GM23338 (cell line): Measurements from ENCODE around the gene MOSPD2. TPM values are rescaled to one million over a fixed set of nuclear protein-coding genes. Genes with fewer than 3 reads are reported as not detected.

Source experiments
- ATAC-seq: fragments of 200-7000 bp; cut with Tn5 transposase; 3 replicates; pipeline ENCODE4 v1.9.1; 2020
- DNase-seq: peaks from one replicate; pipeline ENCODE4 v3.0.0-alpha.2; 2015; ENCODE audit warnings: low spot score
- H2AFZ ChIP-seq: fragments of 200-600 bp; sonication (generic); 2 replicates; pipeline ENCODE4 v1.8.0; 2016; ENCODE audit warnings: antibody characterized with exemption, mild to moderate bottlenecking, moderate library complexity
- H3F3A ChIP-seq: fragments of 200-600 bp; sonication (generic); replicated peaks from 2 replicates; pipeline ENCODE4 v1.8.0; 2017; ENCODE audit warnings: antibody characterized with exemption, mixed run types, low read depth
- H3K27ac ChIP-seq: fragments of 200-600 bp; sonication (generic); 2 replicates; pipeline ENCODE4 v1.6.1; 2016; ENCODE audit warnings: low read depth
- H3K27me3 ChIP-seq: fragments of 200-600 bp; sonication (generic); 2 replicates; pipeline ENCODE4 v1.8.0; 2016; ENCODE audit warnings: mild to moderate bottlenecking, mixed run types, moderate library complexity; ENCODE audit not compliant: insufficient read depth
- H3K36me3 ChIP-seq: fragments of 200-600 bp; sonication (generic); 2 replicates; pipeline ENCODE4 v1.8.0; 2016; ENCODE audit warnings: mild to moderate bottlenecking; ENCODE audit not compliant: insufficient read depth
- H3K4me1 ChIP-seq: fragments of 200-600 bp; sonication (generic); 2 replicates; pipeline ENCODE4 v1.8.0; 2016; ENCODE audit warnings: mild to moderate bottlenecking, moderate library complexity; ENCODE audit not compliant: insufficient read depth
- H3K4me2 ChIP-seq: fragments of 200-600 bp; sonication (generic); 2 replicates; pipeline ENCODE4 v1.7.1; 2017; ENCODE audit warnings: mixed run types
- H3K4me3 ChIP-seq: fragments of 200-600 bp; sonication (generic); 2 replicates; pipeline ENCODE4 v1.6.1; 2016; ENCODE audit warnings: mixed run types
- H3K79me2 ChIP-seq: fragments of 200-600 bp; sonication (generic); replicated peaks from 2 replicates; pipeline ENCODE4 v1.8.0; 2017; ENCODE audit warnings: mild to moderate bottlenecking; ENCODE audit not compliant: insufficient read depth
- H3K9me2 ChIP-seq: fragments of 200-600 bp; sonication (generic); 2 replicates; pipeline ENCODE4 v1.8.0; 2017; ENCODE audit not compliant: insufficient read depth
- H4K20me1 ChIP-seq: fragments of 200-600 bp; sonication (generic); replicated peaks from 2 replicates; pipeline ENCODE4 v1.8.0; 2017; ENCODE audit warnings: mild to moderate bottlenecking; ENCODE audit not compliant: insufficient read depth
- H3K27ac Mint-ChIP-seq: 2 replicates; pipeline ENCODE4 v1.8.0; 2020; ENCODE audit warnings: inconsistent platforms, mild to moderate bottlenecking, moderate library complexity, mixed read lengths
- H3K27me3 Mint-ChIP-seq: 3 replicates; pipeline ENCODE4 v1.8.0; 2022; ENCODE audit warnings: low read depth, mild to moderate bottlenecking, moderate library complexity, mixed read lengths, inconsistent platforms; ENCODE audit not compliant: insufficient read depth, poor library complexity
- H3K36me3 Mint-ChIP-seq: 3 replicates; pipeline ENCODE4 v1.8.0; 2021; ENCODE audit warnings: low read depth, mild to moderate bottlenecking, inconsistent platforms, moderate library complexity, mixed read lengths
- H3K4me1 Mint-ChIP-seq: 3 replicates; pipeline ENCODE4 v1.8.0; 2020; ENCODE audit warnings: mild to moderate bottlenecking, inconsistent platforms, mixed read lengths
- H3K4me3 Mint-ChIP-seq: 3 replicates; pipeline ENCODE4 v1.8.0; 2021; ENCODE audit warnings: moderate library complexity, mild to moderate bottlenecking, inconsistent platforms, mixed read lengths
- H3K9me3 Mint-ChIP-seq: 3 replicates; pipeline ENCODE4 v1.8.0; 2020; ENCODE audit warnings: moderate library complexity, mild to moderate bottlenecking, inconsistent platforms, mixed read lengths
- CREB1 ChIP-seq: fragments of 250-450 bp; sonication (Bioruptor Pico); IDR thresholded peaks from 2 replicates; pipeline ENCODE4 v1.5.0; 2020; ENCODE audit warnings: low read depth, mild to moderate bottlenecking, moderate library complexity
- EZH2 ChIP-seq: fragments of 200-600 bp; sonication (generic); IDR thresholded peaks from one replicate; pipeline ENCODE4 v1.8.0; 2017; ENCODE audit warnings: antibody characterized with exemption, mild to moderate bottlenecking, low read depth; ENCODE audit not compliant: unreplicated experiment
- EZH2phosphoT487 ChIP-seq: fragments of 200-600 bp; sonication (generic); IDR thresholded peaks from one replicate; pipeline ENCODE4 v1.8.1; 2018; ENCODE audit warnings: antibody characterized with exemption; ENCODE audit not compliant: unreplicated experiment
- JUNB ChIP-seq: IDR thresholded peaks from one replicate; pipeline ENCODE4 v1.6.1; 2016; ENCODE audit warnings: antibody characterized with exemption; ENCODE audit not compliant: unreplicated experiment
- NANOG ChIP-seq: IDR thresholded peaks from 2 replicates; pipeline ENCODE4 v1.6.1; 2016; ENCODE audit warnings: antibody characterized with exemption, borderline replicate concordance
- POLR2AphosphoS5 ChIP-seq: IDR thresholded peaks from 2 replicates; pipeline ENCODE4 v1.6.1; 2016; ENCODE audit warnings: antibody characterized with exemption, low read depth
- STAT1 ChIP-seq: IDR thresholded peaks from one replicate; pipeline ENCODE4 v1.6.1; 2016; ENCODE audit warnings: antibody characterized with exemption; ENCODE audit not compliant: unreplicated experiment
- ZNF114 ChIP-seq: fragments of 250-450 bp; sonication (Bioruptor Pico); IDR thresholded peaks from 2 replicates; pipeline ENCODE4 v1.5.0; 2020; ENCODE audit warnings: mild to moderate bottlenecking, moderate library complexity
- ZNF331 ChIP-seq: fragments of 250-450 bp; sonication (Bioruptor Pico); IDR thresholded peaks from 2 replicates; pipeline ENCODE4 v1.5.0; 2020; ENCODE audit warnings: low read depth, mild to moderate bottlenecking, moderate library complexity
- polyA plus RNA-seq: library from polyadenylated mRNA; unstranded; fragments of >200 nt; fragmentation: Nextera tagmentation; extraction: Ambion mirVana; gene quantifications from 2 replicates; pipeline ENCODE4 v1.2.1, GENCODE V29; 2016
- total RNA-seq: library from RNA; depleted of rRNA; stranded (reverse); fragments of >200 nt; shearing (Covaris generic); gene quantifications from 2 replicates; pipeline ENCODE4 v1.2.3, GENCODE V29; 2014
- TF ChIP-seq, protein P1 (sequence below), 2 experiments: fragments of 200-600 bp in 1 of 2; sonication (generic) in 1 of 2; conservative IDR thresholded peaks; 2 replicates each; pipeline versions ENCODE4 v1.5.1 to v1.6.1; 2016 to 2017; ENCODE audit warnings: antibody characterized with exemption in 2 of 2, low read depth in 2 of 2, mild to moderate bottlenecking in 2 of 2, moderate library complexity in 1 of 2
- TF ChIP-seq, protein P2 (sequence below): IDR thresholded peaks from one replicate; pipeline ENCODE4 v1.6.1; 2018; ENCODE audit warnings: antibody characterized with exemption; ENCODE audit not compliant: unreplicated experiment
- TF ChIP-seq, protein P3 (sequence below): IDR thresholded peaks from 2 replicates; pipeline ENCODE4 v1.6.1; 2016; ENCODE audit warnings: antibody characterized with exemption
- TF ChIP-seq, protein P4 (sequence below): fragments of 250-450 bp; sonication (Bioruptor Pico); IDR thresholded peaks from 2 replicates; pipeline ENCODE4 v1.5.0; 2020; ENCODE audit warnings: mild to moderate bottlenecking, moderate library complexity

MOSPD2 gene
- total and polyA plus RNA-seq, 2 experiments from 2014 or later = 8.5 to 13.9 TPM

DNA sequence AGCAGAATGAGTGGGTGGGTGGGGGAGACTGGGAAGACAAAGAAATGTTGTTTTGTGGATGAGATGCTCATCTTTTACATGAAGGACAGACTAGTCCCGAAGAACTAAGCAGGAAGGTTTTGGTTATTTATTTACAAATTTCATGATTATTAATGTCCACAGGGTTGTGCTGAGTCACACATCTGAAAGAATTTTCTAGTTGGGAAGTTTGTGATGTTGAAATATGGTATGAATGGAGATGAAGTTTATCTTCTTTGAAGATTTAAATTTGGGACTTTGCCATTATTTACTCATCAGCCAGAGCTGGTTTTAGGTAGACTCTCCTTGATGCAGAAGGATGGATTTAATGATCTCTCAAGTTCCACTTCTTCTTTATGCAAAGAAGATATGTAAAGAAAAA, 75.5 kb downstream of the MOSPD2 start:
- Histone ChIP-seq H3K4me3 (no peak overlapping the region), H3K27me3 (no peaks in the 10 kb centered on the region), H3K79me2 (no peaks in the 10 kb centered on the region), H3F3A (no peaks in the 10 kb centered on the region), H2AFZ (no peak overlapping the region), H3K4me1 (no peaks in the 10 kb centered on the region), H3K36me3 (no peaks in the 10 kb centered on the region), H3K27ac (no peak overlapping the region), H3K4me2 (no peak overlapping the region), H4K20me1 (no peaks in the 10 kb centered on the region), H3K9me2 (no peaks in the 10 kb centered on the region)
- Mint-ChIP-seq H3K36me3 (no peaks in the 10 kb centered on the region), H3K27ac (no peak overlapping the region), H3K4me3 (no peak overlapping the region), H3K27me3 (peaks cover 2% of the 10 kb centered on the region), H3K9me3 (no peaks in the 10 kb centered on the region; the same call in 2 of the 3 replicates), H3K4me1 (peaks cover 7% of the 10 kb centered on the region; the same call in 2 of the 3 replicates)
- DNase-seq = no peak
- no peak for ATAC-seq
- TF ChIP-seq, protein P1, sequence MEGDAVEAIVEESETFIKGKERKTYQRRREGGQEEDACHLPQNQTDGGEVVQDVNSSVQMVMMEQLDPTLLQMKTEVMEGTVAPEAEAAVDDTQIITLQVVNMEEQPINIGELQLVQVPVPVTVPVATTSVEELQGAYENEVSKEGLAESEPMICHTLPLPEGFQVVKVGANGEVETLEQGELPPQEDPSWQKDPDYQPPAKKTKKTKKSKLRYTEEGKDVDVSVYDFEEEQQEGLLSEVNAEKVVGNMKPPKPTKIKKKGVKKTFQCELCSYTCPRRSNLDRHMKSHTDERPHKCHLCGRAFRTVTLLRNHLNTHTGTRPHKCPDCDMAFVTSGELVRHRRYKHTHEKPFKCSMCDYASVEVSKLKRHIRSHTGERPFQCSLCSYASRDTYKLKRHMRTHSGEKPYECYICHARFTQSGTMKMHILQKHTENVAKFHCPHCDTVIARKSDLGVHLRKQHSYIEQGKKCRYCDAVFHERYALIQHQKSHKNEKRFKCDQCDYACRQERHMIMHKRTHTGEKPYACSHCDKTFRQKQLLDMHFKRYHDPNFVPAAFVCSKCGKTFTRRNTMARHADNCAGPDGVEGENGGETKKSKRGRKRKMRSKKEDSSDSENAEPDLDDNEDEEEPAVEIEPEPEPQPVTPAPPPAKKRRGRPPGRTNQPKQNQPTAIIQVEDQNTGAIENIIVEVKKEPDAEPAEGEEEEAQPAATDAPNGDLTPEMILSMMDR (conservative IDR thresholded peaks at IDR 0.05; ENCODE audit: low read depth in 2 of 2) = no peak
- TF ChIP-seq, protein P2, sequence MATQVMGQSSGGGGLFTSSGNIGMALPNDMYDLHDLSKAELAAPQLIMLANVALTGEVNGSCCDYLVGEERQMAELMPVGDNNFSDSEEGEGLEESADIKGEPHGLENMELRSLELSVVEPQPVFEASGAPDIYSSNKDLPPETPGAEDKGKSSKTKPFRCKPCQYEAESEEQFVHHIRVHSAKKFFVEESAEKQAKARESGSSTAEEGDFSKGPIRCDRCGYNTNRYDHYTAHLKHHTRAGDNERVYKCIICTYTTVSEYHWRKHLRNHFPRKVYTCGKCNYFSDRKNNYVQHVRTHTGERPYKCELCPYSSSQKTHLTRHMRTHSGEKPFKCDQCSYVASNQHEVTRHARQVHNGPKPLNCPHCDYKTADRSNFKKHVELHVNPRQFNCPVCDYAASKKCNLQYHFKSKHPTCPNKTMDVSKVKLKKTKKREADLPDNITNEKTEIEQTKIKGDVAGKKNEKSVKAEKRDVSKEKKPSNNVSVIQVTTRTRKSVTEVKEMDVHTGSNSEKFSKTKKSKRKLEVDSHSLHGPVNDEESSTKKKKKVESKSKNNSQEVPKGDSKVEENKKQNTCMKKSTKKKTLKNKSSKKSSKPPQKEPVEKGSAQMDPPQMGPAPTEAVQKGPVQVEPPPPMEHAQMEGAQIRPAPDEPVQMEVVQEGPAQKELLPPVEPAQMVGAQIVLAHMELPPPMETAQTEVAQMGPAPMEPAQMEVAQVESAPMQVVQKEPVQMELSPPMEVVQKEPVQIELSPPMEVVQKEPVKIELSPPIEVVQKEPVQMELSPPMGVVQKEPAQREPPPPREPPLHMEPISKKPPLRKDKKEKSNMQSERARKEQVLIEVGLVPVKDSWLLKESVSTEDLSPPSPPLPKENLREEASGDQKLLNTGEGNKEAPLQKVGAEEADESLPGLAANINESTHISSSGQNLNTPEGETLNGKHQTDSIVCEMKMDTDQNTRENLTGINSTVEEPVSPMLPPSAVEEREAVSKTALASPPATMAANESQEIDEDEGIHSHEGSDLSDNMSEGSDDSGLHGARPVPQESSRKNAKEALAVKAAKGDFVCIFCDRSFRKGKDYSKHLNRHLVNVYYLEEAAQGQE = no peak
- TF ChIP-seq ZNF114 (CRISPR knock-in tag) = no peak
- TF ChIP-seq STAT1 = no peak
- no peak for TF ChIP-seq POLR2AphosphoS5
- TF ChIP-seq NANOG = no peak
- TF ChIP-seq, protein P3, sequence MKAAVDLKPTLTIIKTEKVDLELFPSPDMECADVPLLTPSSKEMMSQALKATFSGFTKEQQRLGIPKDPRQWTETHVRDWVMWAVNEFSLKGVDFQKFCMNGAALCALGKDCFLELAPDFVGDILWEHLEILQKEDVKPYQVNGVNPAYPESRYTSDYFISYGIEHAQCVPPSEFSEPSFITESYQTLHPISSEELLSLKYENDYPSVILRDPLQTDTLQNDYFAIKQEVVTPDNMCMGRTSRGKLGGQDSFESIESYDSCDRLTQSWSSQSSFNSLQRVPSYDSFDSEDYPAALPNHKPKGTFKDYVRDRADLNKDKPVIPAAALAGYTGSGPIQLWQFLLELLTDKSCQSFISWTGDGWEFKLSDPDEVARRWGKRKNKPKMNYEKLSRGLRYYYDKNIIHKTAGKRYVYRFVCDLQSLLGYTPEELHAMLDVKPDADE = no peak
- TF ChIP-seq JUNB = no peak
- TF ChIP-seq EZH2phosphoT487 = no peak
- no peak for TF ChIP-seq ZNF331 (CRISPR knock-in tag)
- TF ChIP-seq CREB1 = no peak
- TF ChIP-seq EZH2 = no peak
- TF ChIP-seq, protein P4, sequence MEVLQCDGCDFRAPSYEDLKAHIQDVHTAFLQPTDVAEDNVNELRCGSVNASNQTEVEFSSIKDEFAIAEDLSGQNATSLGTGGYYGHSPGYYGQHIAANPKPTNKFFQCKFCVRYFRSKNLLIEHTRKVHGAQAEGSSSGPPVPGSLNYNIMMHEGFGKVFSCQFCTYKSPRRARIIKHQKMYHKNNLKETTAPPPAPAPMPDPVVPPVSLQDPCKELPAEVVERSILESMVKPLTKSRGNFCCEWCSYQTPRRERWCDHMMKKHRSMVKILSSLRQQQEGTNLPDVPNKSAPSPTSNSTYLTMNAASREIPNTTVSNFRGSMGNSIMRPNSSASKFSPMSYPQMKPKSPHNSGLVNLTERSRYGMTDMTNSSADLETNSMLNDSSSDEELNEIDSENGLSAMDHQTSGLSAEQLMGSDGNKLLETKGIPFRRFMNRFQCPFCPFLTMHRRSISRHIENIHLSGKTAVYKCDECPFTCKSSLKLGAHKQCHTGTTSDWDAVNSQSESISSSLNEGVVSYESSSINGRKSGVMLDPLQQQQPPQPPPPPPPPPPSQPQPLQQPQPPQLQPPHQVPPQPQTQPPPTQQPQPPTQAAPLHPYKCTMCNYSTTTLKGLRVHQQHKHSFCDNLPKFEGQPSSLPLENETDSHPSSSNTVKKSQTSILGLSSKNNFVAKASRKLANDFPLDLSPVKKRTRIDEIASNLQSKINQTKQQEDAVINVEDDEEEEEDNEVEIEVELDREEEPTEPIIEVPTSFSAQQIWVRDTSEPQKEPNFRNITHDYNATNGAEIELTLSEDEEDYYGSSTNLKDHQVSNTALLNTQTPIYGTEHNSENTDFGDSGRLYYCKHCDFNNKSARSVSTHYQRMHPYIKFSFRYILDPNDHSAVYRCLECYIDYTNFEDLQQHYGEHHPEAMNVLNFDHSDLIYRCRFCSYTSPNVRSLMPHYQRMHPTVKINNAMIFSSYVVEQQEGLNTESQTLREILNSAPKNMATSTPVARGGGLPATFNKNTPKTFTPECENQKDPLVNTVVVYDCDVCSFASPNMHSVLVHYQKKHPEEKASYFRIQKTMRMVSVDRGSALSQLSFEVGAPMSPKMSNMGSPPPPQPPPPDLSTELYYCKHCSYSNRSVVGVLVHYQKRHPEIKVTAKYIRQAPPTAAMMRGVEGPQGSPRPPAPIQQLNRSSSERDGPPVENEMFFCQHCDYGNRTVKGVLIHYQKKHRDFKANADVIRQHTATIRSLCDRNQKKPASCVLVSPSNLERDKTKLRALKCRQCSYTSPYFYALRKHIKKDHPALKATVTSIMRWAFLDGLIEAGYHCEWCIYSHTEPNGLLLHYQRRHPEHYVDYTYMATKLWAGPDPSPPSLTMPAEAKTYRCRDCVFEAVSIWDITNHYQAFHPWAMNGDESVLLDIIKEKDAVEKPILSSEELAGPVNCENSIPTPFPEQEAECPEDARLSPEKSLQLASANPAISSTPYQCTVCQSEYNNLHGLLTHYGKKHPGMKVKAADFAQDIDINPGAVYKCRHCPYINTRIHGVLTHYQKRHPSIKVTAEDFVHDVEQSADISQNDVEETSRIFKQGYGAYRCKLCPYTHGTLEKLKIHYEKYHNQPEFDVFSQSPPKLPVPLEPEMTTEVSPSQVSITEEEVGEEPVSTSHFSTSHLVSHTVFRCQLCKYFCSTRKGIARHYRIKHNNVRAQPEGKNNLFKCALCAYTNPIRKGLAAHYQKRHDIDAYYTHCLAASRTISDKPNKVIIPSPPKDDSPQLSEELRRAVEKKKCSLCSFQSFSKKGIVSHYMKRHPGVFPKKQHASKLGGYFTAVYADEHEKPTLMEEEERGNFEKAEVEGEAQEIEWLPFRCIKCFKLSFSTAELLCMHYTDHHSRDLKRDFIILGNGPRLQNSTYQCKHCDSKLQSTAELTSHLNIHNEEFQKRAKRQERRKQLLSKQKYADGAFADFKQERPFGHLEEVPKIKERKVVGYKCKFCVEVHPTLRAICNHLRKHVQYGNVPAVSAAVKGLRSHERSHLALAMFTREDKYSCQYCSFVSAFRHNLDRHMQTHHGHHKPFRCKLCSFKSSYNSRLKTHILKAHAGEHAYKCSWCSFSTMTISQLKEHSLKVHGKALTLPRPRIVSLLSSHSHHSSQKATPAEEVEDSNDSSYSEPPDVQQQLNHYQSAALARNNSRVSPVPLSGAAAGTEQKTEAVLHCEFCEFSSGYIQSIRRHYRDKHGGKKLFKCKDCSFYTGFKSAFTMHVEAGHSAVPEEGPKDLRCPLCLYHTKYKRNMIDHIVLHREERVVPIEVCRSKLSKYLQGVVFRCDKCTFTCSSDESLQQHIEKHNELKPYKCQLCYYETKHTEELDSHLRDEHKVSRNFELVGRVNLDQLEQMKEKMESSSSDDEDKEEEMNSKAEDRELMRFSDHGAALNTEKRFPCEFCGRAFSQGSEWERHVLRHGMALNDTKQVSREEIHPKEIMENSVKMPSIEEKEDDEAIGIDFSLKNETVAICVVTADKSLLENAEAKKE (CRISPR knock-in tag) = no peak
